HG03280 (cell line): ENCODE results near the gene SERPINA3.

Experiments used
- ATAC-seq: cut with Tn5 transposase; IDR thresholded peaks from one replicate; pipeline ENCODE4 v1.9.1; 2021; ENCODE audit warnings: mild to moderate bottlenecking, moderate library complexity; ENCODE audit not compliant: unreplicated experiment

The SERPINA3 gene

DNA sequence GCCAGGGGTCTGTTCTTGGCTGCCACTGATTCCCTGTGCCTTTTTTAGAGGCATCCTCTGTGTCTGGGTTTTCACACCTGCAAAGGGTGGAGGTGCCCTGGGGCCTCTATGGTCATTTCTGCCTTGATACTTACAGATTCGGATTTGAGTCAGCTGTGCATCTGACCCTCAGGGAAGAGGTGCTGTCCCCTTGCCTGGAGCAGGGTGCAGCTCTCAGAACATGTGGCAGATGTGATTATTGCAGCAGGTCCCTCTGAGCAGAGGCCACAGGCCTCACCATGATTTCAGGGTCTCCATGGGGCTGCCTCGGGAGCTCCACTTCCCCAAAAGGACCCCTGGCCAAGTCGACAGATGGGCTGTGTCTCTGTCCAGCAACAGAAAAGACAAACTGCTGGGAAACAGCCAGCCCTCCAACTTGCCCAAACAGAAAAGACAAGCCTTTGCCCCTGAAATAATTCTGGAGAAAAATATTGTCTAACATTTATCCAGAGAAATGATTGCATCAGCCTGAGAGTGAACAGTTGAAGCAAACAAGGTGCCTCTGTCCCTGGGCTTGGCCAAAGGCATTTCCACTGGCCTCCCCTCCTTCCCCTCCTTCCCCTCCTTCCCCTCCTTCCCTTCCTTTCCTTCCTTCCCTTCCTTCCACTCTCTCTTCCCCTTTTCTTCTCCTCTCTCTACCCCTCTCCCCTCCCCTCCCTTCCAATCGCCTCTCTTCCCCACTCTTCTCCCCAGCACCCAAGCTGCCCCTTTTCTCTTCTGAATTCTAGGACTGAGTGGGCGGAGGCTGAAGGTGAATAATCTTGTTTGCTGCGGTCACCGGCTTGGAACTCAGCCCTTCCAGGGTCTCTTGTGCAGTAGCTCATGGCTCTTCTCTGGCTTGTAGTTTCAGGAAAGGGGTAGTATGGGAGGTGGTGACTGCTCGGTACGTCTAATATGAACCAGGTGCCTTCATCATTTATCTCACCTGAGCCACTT lies 676 bp downstream of the SERPINA3 start:
- ATAC-seq = no peak

DNA sequence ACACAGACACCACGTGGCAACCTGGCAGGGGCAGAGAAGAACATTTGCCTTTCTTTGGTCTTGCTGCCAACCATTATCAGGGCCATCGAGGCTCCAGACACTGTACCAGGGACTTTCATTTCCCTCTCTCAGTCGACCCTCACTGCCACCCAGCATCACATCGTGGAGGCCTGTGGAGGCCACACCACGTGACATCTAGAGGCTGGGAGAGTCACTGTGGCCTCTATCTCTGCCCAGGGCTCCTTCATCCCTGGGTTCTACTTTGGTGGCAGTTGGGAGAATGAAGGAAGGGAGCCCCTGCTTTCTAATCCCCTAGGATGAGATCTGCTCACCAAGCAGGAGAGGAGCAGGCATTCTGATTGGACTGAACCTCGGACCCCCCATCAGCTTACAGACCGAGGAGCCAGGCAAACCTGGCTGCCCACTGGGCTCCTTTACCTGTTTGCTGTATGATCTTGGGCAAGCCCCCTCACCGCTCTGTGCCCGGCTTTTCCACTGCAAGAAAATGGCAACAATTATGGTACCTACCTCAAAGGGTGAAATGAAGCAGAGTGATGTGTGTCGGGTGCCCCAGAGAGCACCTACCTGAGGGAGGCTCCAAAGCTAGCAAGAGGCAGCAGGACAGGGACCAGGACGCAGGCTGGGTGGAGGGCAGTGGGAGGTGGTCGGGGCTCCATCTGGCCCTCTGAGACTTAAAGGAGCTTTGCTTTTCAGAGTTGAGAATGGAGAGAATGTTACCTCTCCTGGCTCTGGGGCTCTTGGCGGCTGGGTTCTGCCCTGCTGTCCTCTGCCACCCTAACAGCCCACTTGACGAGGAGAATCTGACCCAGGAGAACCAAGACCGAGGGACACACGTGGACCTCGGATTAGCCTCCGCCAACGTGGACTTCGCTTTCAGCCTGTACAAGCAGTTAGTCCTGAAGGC lies 1.8 kb downstream of the SERPINA3 start:
- no peak for ATAC-seq

DNA sequence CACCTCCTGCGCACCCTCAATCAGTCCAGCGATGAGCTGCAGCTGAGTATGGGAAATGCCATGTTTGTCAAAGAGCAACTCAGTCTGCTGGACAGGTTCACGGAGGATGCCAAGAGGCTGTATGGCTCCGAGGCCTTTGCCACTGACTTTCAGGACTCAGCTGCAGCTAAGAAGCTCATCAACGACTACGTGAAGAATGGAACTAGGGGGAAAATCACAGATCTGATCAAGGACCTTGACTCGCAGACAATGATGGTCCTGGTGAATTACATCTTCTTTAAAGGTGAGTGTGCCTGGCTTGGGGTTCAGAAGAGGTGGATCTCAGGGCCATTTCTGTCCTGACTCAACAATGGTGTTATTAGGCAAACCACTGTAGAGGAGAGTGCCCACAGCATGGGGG lies 2.6 kb downstream of the SERPINA3 start:
- no peak for ATAC-seq

DNA sequence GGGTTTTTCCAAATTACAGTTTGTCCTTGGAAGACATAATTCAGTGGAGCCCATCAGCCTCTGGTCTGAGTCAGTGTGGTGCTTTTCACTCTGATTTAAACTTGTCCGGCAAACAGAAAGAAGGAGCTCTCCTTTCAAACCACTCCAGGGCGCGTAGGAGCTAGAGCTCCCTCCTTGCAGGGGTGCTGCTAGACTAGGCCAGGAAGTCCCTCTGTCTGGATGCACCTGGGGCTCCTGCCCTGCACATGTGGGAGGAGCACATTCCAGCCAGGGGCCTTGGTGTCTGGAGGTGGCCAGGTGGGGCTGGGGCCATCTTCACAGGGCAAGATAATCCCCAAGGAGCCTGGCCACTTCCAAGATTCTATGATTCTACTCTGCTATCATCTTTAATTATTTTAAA lies 3.1 kb downstream of the SERPINA3 start:
- no peak for ATAC-seq

DNA sequence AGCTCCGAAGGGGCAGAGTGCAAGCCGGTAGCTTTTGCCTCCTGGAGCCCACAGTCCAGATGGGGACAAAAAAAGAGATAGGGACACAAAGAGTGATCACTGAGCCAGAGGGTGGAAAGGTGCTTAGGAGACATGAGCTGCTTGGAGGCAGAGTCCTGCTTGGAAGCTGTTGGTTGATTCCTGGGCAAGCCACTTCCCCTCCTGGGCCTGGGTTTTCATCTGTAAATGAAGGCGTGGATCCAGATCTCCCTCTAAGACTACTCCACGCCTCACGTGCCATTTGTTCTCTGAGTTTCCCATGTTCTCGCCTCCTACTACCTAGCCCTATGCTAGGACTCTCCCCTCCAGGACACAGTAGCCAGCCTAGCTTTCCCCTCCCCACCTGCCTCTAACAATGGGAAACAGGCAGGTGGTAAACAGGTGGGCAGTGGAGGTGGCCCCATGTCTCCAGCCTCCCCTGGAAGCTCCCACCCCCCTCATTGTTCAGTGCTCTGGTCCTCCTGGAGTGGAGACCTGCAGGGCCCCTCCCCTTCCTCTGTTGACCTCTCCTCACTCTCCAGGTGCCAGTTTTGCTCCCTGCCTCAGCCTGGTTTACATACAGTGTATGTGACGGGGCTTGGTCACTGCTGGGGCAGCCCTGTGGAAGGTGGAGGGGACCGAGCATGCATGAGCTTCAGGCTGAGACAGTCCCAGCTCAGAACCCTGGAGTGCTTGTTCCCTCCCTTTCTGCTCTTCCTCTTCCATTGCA lies 3.8 kb downstream of the SERPINA3 start:
- ATAC-seq = no peak

DNA sequence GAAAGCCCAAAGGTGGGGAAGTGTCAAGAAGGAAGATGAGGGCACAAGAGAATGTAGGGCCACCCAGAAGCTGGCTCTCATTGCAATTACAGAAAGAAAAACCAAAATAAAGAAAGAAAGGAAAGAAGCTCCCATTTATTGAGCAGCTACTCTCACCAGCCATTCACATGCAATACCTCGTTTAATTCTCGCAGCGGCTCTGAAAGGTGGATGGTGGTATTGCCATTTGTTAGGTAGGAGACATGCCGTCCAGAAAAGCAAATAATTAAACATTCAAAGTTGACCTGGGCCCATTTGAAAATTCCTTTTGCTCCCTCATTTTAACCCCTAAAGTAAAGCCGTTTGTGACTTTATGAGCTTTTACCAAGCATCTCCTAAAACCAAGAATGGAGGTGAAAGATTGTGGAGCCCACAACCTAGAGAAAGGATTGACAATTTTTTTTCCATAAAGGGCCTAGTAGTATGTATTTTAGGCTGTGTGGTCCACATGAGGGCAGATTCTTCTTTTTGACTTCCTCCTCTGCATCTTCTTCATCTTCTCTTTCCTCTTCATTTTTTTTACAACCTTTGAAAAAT lies 5.3 kb downstream of the SERPINA3 start:
- no peak for ATAC-seq

DNA sequence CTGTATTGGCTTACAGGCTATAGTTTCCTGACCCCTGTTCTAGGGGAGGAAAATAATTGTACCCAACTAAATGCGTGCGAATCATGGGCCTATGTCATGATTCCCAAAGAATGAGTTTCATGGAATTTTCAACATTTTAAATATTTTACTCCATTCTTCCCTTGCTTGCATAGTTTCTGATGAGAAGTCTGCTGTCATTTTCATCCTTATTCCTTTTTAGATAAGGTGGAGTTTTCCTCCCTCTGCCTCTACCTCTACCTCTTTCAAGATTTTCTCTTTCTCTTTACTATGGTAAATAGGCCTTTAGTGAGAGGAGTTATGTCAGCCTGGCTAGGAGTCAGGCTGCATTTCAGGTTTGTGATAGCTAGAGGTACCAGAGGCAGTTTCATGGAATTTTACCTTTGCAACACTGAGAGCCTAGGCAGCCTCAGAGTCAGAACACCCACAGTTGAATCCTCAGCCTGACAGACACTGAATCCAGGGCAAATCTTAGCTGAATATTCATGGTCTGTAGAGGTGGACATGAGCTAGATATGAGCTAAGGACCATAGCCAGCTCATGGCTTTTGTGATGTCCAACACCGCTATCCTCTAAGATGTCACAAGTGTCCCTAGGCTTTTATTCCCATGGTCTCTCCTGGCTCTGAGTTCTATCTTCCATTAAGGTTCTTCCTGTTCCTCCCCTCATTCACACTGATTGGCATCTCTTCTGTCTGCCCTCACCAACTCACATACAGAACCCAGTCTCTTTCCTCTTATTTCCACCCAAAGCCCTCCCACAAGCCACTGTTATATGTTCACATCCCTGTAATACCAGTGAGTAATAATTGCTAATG lies 6.0 kb downstream of the SERPINA3 start:
- no peak for ATAC-seq

DNA sequence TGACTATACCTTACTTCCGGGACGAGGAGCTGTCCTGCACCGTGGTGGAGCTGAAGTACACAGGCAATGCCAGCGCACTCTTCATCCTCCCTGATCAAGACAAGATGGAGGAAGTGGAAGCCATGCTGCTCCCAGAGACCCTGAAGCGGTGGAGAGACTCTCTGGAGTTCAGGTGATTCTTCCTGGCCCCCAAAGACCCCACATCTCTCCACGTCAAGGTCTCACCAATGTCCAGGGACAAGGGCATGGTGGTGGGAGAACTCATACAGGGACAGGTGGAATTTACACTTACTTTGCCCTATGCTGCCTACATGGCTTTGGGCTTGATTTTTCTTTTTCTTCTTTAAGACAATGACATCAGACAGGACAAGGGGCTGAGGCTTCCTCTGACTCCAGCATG lies 7.1 kb downstream of the SERPINA3 start:
- ATAC-seq = no peak

DNA sequence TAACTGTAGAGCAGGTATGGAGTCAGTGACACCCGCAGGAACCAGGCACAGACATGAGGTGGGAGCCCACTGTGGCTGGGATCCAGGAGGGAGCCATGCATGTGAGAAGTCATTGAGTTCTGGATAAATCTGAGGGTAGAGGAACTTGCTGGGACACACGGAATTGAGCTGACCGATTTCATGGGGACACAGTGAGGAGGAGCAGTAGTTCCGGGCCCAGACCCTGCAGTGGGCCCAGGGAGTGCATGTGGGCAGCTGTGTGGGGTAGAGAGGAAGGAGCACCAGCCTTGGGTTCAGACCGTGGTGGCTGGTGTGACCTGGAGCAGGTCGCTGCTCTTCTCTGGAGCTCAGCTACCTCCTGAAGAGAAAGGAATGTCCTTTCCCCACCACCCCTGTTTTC lies 8.4 kb downstream of the SERPINA3 start:
- ATAC-seq = no peak

DNA sequence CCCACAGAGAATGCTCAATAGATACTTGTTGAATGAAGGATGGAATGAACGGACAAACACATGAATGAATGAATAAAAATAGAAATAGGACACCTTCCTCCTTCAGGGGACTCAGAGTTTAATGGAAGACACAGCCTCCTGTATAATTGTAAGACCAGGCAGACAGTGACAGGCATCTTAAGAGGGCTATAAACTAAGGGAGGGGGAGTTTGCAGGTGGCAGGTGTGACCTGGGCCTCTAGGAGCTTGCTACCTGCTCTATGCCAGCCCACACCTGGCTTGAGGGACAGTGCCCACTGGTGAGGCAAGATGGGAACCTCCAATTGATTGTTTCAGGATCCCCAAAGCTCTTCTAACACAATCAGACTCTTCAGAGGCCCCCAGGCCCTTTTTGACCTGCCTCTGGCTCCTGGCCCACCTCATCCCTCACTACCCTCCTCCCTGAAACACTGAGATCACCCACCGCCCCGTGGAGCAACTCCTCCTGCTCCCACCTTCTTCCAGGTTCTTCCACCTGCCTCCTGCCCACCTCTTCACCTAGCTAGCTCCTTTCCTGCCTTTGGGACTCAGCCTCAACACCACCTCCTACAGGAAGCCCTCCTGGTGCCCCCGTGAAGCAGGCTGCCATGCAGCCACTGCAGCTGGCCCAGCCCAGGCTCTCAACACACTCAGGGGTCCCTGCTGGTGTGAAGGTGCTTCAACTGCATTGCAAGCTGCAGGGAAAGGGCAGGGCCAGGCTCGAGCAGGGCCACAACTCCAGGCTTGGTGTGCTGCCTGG lies 9.4 kb downstream of the SERPINA3 start:
- ATAC-seq = no peak

DNA sequence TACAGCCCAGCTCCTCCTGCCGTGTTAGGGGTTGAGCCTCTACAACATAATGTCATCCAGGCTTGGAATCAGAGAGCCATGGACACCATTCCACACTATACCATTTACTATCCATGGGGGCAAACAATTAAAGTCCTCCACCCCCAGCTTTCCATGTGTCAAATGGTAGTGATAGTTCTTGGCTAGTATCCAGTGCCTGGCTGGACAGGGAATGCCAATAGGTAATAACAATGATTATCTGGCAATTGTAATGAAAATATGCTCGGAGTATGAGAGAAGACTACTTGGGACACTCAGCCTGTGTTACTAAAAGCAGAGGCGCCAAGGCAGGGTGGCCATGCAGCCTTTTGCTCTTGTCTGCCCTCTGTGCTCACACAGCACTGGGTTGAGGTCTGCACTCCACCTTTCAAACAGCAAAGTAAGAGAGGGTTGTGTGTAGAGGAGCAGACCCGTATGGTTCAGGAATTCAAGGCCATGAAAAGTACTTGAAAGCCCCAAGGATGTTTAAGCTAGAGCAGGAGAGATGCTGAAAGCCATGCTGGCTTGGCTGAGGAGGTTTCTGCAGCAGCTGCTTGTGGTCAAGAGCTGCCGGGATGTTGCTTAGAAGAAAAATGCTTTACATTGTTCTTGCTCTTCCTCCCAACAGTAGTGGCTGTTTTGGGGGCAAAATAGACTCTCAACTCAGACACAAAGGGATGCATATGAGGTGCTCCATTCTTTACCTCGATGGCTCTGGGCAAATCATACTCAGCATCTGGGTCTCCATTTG lies 10.6 kb downstream of the SERPINA3 start:
- ATAC-seq = no peak

DNA sequence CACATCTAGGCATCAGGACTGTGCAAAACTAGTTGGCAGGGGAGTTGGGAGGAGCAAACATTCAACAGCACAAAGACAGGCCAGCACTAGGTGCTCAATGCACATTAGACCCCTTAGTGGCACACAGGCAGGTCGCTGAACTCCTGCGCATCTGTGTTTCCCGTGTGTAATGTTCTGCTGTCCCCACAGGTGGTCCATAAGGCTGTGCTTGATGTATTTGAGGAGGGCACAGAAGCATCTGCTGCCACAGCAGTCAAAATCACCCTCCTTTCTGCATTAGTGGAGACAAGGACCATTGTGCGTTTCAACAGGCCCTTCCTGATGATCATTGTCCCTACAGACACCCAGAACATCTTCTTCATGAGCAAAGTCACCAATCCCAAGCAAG lies 11.2 kb downstream of the SERPINA3 start:
- no peak for ATAC-seq

DNA sequence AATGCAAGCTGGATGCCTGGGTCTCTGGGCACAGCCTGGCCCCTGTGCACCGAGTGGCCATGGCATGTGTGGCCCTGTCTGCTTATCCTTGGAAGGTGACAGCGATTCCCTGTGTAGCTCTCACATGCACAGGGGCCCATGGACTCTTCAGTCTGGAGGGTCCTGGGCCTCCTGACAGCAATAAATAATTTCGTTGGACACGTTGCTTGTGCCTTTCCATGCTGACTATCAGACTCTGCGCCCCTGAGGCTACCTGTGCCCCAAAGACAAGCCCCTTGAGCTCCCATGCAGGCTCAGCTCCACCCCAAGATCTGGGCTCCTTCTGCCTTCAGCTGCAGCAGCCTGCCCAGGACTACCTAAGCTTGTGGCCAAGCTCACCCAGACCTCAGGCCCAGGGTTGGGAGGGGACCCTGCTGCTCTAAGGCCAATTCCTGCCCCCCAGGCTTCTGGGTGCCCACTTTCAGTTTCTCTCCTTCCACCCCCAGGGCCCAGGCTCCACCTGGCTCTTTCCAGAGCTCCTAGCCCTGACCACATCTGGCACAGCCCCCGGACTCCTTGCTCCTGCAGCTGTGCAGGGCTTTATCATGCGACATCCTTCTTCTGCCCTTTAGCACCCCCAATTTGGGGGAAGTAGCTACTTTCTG lies 11.8 kb downstream of the SERPINA3 start:
- no peak for ATAC-seq

DNA sequence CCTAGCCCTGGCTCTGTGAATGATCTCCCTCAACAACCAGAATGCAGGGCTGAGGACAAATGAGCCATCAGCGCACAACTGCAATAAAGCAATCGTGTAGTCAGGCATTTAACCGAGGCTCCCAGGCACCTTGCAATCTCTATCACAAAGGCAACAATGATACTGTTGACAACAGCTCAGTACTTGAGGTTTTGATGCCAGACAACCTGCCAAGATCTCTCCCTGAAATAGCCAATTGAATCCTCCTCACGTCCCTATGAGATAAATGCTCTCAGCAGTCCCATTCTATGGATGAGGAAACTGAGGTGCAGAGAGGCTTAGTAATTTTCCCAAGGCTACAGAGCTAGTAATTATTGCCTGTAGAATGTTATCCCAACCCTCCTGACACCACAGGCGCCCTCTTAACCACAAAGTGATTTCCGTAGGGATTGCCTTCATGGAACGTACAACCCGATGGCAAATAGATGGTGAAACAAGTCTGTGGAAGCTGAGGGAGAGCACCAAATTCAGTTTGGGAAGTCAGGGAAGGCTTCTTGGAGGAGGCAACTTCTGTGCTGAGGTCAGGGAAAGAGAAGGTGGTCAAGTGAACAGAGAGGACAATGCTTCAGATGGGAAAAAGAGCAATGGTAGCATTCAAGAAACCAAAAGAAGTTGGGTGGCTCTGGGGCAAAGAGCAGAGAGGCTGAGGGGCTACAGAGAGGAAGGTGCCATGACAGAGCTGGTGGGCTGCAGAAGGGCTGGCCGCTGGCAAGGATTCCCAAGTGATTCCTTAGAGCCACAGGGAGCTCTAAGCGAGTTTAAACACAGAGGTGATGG lies 12.6 kb downstream of the SERPINA3 start:
- no peak for ATAC-seq

DNA sequence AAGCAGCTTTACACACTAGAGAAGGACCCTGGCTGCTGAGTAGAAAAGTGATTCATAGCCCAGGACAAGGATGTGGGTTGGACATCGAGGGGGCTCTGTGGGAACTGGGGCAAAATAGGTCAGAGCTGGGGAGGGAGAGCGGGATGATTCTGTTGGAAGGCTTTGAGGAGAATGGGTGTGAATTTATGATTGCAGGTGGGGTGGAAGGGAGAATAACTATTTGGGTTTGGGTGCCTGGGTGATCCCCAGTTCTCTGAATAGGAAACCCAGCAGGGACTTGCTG lies 13.1 kb downstream of the SERPINA3 start:
- no peak for ATAC-seq

DNA sequence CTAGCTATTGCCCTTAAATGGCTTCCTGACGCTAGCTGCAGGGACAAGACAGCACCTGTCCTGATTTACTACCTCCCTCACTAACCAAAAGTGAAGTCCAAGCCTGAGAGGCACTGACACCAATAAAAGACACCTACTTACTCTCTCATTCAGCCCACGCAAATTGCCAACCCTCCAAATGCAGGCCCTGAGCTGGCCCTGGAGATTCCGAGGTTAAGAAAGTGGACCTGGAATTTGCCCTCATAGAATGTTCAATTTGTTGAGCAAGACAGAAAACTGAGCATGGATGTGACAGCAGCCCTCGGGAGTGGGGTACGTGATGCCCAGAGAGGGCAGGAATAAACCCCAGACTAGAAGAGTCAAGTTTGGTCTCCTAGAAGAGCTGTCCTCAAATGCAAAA lies 16.4 kb downstream of the SERPINA3 start:
- no peak for ATAC-seq

DNA sequence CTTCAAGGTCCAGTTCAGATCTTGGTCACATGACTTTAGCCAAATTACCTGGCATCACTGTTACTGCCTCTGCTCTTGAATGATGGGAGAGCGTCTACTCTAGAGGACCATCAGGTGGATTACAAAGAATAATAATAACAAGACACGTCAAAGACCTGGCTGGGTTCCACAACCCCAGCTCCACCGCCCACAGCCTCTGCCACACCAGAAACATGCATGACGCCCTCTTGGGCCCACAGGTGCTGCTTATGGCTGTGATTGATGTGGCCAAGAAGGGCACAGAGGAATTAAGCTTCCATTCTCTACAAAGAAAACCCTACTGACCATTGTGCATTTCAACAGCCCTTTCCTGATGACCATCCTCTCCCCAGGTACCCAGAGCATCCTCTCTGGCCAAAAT lies 18.2 kb downstream of the SERPINA3 start:
- ATAC-seq = no peak
